GM23338 (cell line): ENCODE measurements around the gene ALG14. TPM values are rescaled to one million over a fixed set of nuclear protein-coding genes. Genes with fewer than 3 reads are reported as not detected.

Source experiments
- ATAC-seq: fragments of 200-7000 bp; cut with Tn5 transposase; 3 replicates; pipeline ENCODE4 v1.9.1; 2020
- DNase-seq: peaks from one replicate; pipeline ENCODE4 v3.0.0-alpha.2; 2015; ENCODE audit warnings: low spot score
- H2AFZ ChIP-seq: fragments of 200-600 bp; sonication (generic); 2 replicates; pipeline ENCODE4 v1.8.0; 2016; ENCODE audit warnings: antibody characterized with exemption, mild to moderate bottlenecking, moderate library complexity
- H3F3A ChIP-seq: fragments of 200-600 bp; sonication (generic); replicated peaks from 2 replicates; pipeline ENCODE4 v1.8.0; 2017; ENCODE audit warnings: antibody characterized with exemption, mixed run types, low read depth
- H3K27ac ChIP-seq: fragments of 200-600 bp; sonication (generic); 2 replicates; pipeline ENCODE4 v1.6.1; 2016; ENCODE audit warnings: low read depth
- H3K27me3 ChIP-seq: fragments of 200-600 bp; sonication (generic); 2 replicates; pipeline ENCODE4 v1.8.0; 2016; ENCODE audit warnings: mild to moderate bottlenecking, mixed run types, moderate library complexity; ENCODE audit not compliant: insufficient read depth
- H3K36me3 ChIP-seq: fragments of 200-600 bp; sonication (generic); 2 replicates; pipeline ENCODE4 v1.8.0; 2016; ENCODE audit warnings: mild to moderate bottlenecking; ENCODE audit not compliant: insufficient read depth
- H3K4me1 ChIP-seq: fragments of 200-600 bp; sonication (generic); 2 replicates; pipeline ENCODE4 v1.8.0; 2016; ENCODE audit warnings: mild to moderate bottlenecking, moderate library complexity; ENCODE audit not compliant: insufficient read depth
- H3K4me2 ChIP-seq: fragments of 200-600 bp; sonication (generic); 2 replicates; pipeline ENCODE4 v1.7.1; 2017; ENCODE audit warnings: mixed run types
- H3K4me3 ChIP-seq: fragments of 200-600 bp; sonication (generic); 2 replicates; pipeline ENCODE4 v1.6.1; 2016; ENCODE audit warnings: mixed run types
- H3K79me2 ChIP-seq: fragments of 200-600 bp; sonication (generic); replicated peaks from 2 replicates; pipeline ENCODE4 v1.8.0; 2017; ENCODE audit warnings: mild to moderate bottlenecking; ENCODE audit not compliant: insufficient read depth
- H3K9me2 ChIP-seq: fragments of 200-600 bp; sonication (generic); 2 replicates; pipeline ENCODE4 v1.8.0; 2017; ENCODE audit not compliant: insufficient read depth
- H4K20me1 ChIP-seq: fragments of 200-600 bp; sonication (generic); replicated peaks from 2 replicates; pipeline ENCODE4 v1.8.0; 2017; ENCODE audit warnings: mild to moderate bottlenecking; ENCODE audit not compliant: insufficient read depth
- H3K27ac Mint-ChIP-seq: 2 replicates; pipeline ENCODE4 v1.8.0; 2020; ENCODE audit warnings: inconsistent platforms, mild to moderate bottlenecking, moderate library complexity, mixed read lengths
- H3K27me3 Mint-ChIP-seq: 3 replicates; pipeline ENCODE4 v1.8.0; 2022; ENCODE audit warnings: low read depth, mild to moderate bottlenecking, moderate library complexity, mixed read lengths, inconsistent platforms; ENCODE audit not compliant: insufficient read depth, poor library complexity
- H3K36me3 Mint-ChIP-seq: 3 replicates; pipeline ENCODE4 v1.8.0; 2021; ENCODE audit warnings: low read depth, mild to moderate bottlenecking, inconsistent platforms, moderate library complexity, mixed read lengths
- H3K4me1 Mint-ChIP-seq: 3 replicates; pipeline ENCODE4 v1.8.0; 2020; ENCODE audit warnings: mild to moderate bottlenecking, inconsistent platforms, mixed read lengths
- H3K4me3 Mint-ChIP-seq: 3 replicates; pipeline ENCODE4 v1.8.0; 2021; ENCODE audit warnings: moderate library complexity, mild to moderate bottlenecking, inconsistent platforms, mixed read lengths
- H3K9me3 Mint-ChIP-seq: 3 replicates; pipeline ENCODE4 v1.8.0; 2020; ENCODE audit warnings: moderate library complexity, mild to moderate bottlenecking, inconsistent platforms, mixed read lengths
- EZH2 ChIP-seq: fragments of 200-600 bp; sonication (generic); IDR thresholded peaks from one replicate; pipeline ENCODE4 v1.8.0; 2017; ENCODE audit warnings: antibody characterized with exemption, mild to moderate bottlenecking, low read depth; ENCODE audit not compliant: unreplicated experiment
- EZH2phosphoT487 ChIP-seq: fragments of 200-600 bp; sonication (generic); IDR thresholded peaks from one replicate; pipeline ENCODE4 v1.8.1; 2018; ENCODE audit warnings: antibody characterized with exemption; ENCODE audit not compliant: unreplicated experiment
- NANOG ChIP-seq: IDR thresholded peaks from 2 replicates; pipeline ENCODE4 v1.6.1; 2016; ENCODE audit warnings: antibody characterized with exemption, borderline replicate concordance
- POLR2AphosphoS5 ChIP-seq: IDR thresholded peaks from 2 replicates; pipeline ENCODE4 v1.6.1; 2016; ENCODE audit warnings: antibody characterized with exemption, low read depth
- REST ChIP-seq: IDR thresholded peaks from one replicate; pipeline ENCODE4 v1.6.1; 2018; ENCODE audit warnings: antibody characterized with exemption; ENCODE audit not compliant: unreplicated experiment
- ZNF114 ChIP-seq: fragments of 250-450 bp; sonication (Bioruptor Pico); IDR thresholded peaks from 2 replicates; pipeline ENCODE4 v1.5.0; 2020; ENCODE audit warnings: mild to moderate bottlenecking, moderate library complexity
- ZNF331 ChIP-seq: fragments of 250-450 bp; sonication (Bioruptor Pico); IDR thresholded peaks from 2 replicates; pipeline ENCODE4 v1.5.0; 2020; ENCODE audit warnings: low read depth, mild to moderate bottlenecking, moderate library complexity
- polyA plus RNA-seq: library from polyadenylated mRNA; unstranded; fragments of >200 nt; fragmentation: Nextera tagmentation; extraction: Ambion mirVana; gene quantifications from 2 replicates; pipeline ENCODE4 v1.2.1, GENCODE V29; 2016
- total RNA-seq: library from RNA; depleted of rRNA; stranded (reverse); fragments of >200 nt; shearing (Covaris generic); gene quantifications from 2 replicates; pipeline ENCODE4 v1.2.3, GENCODE V29; 2014
- TF ChIP-seq, protein P1 (sequence below), 2 experiments: fragments of 200-600 bp in 1 of 2; sonication (generic) in 1 of 2; conservative IDR thresholded peaks; 2 replicates each; pipeline versions ENCODE4 v1.5.1 to v1.6.1; 2016 to 2017; ENCODE audit warnings: antibody characterized with exemption in 2 of 2, low read depth in 2 of 2, mild to moderate bottlenecking in 2 of 2, moderate library complexity in 1 of 2

ALG14 gene
- total and polyA plus RNA-seq, 2 experiments from 2014 or later, result 0.42 to 2.8 TPM

GRCh38 chr1:95071539-95071938, 1.2 kb downstream of the ALG14 start (continued):
- TF ChIP-seq EZH2phosphoT487 (no peak), REST (no peak), NANOG (no peak), ZNF331 (CRISPR knock-in tag) (no peak), POLR2AphosphoS5 (no peak)
- TF ChIP-seq, protein P1, sequence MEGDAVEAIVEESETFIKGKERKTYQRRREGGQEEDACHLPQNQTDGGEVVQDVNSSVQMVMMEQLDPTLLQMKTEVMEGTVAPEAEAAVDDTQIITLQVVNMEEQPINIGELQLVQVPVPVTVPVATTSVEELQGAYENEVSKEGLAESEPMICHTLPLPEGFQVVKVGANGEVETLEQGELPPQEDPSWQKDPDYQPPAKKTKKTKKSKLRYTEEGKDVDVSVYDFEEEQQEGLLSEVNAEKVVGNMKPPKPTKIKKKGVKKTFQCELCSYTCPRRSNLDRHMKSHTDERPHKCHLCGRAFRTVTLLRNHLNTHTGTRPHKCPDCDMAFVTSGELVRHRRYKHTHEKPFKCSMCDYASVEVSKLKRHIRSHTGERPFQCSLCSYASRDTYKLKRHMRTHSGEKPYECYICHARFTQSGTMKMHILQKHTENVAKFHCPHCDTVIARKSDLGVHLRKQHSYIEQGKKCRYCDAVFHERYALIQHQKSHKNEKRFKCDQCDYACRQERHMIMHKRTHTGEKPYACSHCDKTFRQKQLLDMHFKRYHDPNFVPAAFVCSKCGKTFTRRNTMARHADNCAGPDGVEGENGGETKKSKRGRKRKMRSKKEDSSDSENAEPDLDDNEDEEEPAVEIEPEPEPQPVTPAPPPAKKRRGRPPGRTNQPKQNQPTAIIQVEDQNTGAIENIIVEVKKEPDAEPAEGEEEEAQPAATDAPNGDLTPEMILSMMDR (conservative IDR thresholded peaks at IDR 0.05; ENCODE audit: low read depth in 2 of 2), result no peak

GRCh38 chr1:95069710-95070093, 3.0 kb downstream of the ALG14 start:
- H3K27ac Mint-ChIP-seq, result no peak overlapping the region
- peaks cover 3% of the 10 kb centered on the region for H3K27me3 Mint-ChIP-seq
- H3K9me3 Mint-ChIP-seq, result no peaks in the 10 kb centered on the region
- ATAC-seq, result no peak
- Histone ChIP-seq H3K27ac (no peak overlapping the region), H3K36me3 (no peaks in the 10 kb centered on the region), H3K9me2 (no peaks in the 10 kb centered on the region), H4K20me1 (no peaks in the 10 kb centered on the region), H3K79me2 (no peaks in the 10 kb centered on the region), H3F3A (no peaks in the 10 kb centered on the region), H3K27me3 (no peaks in the 10 kb centered on the region; the same call in 1 of the 2 replicates), H3K4me2 (no peak overlapping the region), H3K4me3 (no peak overlapping the region), H2AFZ (no peak overlapping the region), H3K4me1 (peaks cover 6% of the 10 kb centered on the region; the same call in 1 of the 2 replicates)
- no peaks in the 10 kb centered on the region for H3K36me3 Mint-ChIP-seq
- peaks cover 2% of the 10 kb centered on the region; the same call in 1 of the 3 replicates for H3K4me1 Mint-ChIP-seq
- DNase-seq, result no peak
- no peak overlapping the region for H3K4me3 Mint-ChIP-seq
- TF ChIP-seq EZH2 (no peak), ZNF114 (CRISPR knock-in tag) (no peak)
